ENCODE measurements around the gene PCSK4. TPM values are rescaled to one million over a fixed set of nuclear protein-coding genes. Genes with fewer than 3 reads are reported as not detected.
A peak's percentile ranks its signal among the peaks of the same experiment; 100 is the strongest.

The PCSK4 gene
- total RNA-seq, 1 donor from 2014 or later, result 37.7 TPM

GRCh38 chr19:1514295-1514661, 24.1 kb upstream of the PCSK4 start:
- Mint-ChIP-seq H3K9me3 (ENCODE audit: low read depth) (no peaks in the 10 kb centered on the region), H3K4me1 (ENCODE audit: low read depth) (peaks cover 3% of the 10 kb centered on the region), H3K27me3 (peaks cover 51% of the 10 kb centered on the region), H3K4me3 (ENCODE audit: low read depth) (no peak overlapping the region), H3K36me3 (ENCODE audit: insufficient read depth) (no peaks in the 10 kb centered on the region), H3K27ac (no peak overlapping the region)
- no peak for TF ChIP-seq CTCF (IDR thresholded peaks at IDR 0.05; ENCODE audit: unreplicated experiment)
- no peak for DNase-seq (ENCODE audit: low spot score, unreplicated experiment)

GRCh38 chr19:1513499-1514294, 23.5 kb upstream of the PCSK4 start:
- no peaks in the 10 kb centered on the region for H3K9me3 Mint-ChIP-seq (ENCODE audit: low read depth)
- H3K27me3 Mint-ChIP-seq, result peaks cover 49% of the 10 kb centered on the region
- peaks cover 3% of the 10 kb centered on the region for H3K4me1 Mint-ChIP-seq (ENCODE audit: low read depth)
- DNase-seq (ENCODE audit: low spot score, unreplicated experiment), result no peak
- H3K27ac Mint-ChIP-seq, result no peak overlapping the region
- TF ChIP-seq CTCF (IDR thresholded peaks at IDR 0.05; ENCODE audit: unreplicated experiment), result peak; percentile 58
- H3K36me3 Mint-ChIP-seq (ENCODE audit: insufficient read depth), result no peaks in the 10 kb centered on the region
- no peak overlapping the region for H3K4me3 Mint-ChIP-seq (ENCODE audit: low read depth)

GRCh38 chr19:1512671-1513498, 22.7 kb upstream of the PCSK4 start, which contains the start of gene ADAMTSL5:
ADAMTSL5 (minus strand) TSS chr19:1513019; CDS start chr19:1510943, 2,076 bp downstream.
- Mint-ChIP-seq H3K4me1 (ENCODE audit: low read depth) (peaks cover 3% of the 10 kb centered on the region), H3K27me3 (peaks cover 42% of the 10 kb centered on the region), H3K9me3 (ENCODE audit: low read depth) (no peaks in the 10 kb centered on the region), H3K36me3 (ENCODE audit: insufficient read depth) (no peaks in the 10 kb centered on the region), H3K4me3 (ENCODE audit: low read depth) (no peak within 1 kb of the TSS), H3K27ac (peak within 1 kb of the TSS; percentile 52)
- peak; percentile 44 for TF ChIP-seq CTCF (IDR thresholded peaks at IDR 0.05; ENCODE audit: unreplicated experiment)
- DNase-seq (ENCODE audit: low spot score, unreplicated experiment), result no peak

- Mint-ChIP-seq H3K9me3 (ENCODE audit: low read depth) (no peaks in the 10 kb centered on the region), H3K4me1 (ENCODE audit: low read depth) (peaks cover 3% of the 10 kb centered on the region), H3K36me3 (ENCODE audit: insufficient read depth) (peaks cover 2% of the 10 kb centered on the region), H3K27me3 (peaks cover 37% of the 10 kb centered on the region), H3K4me3 (ENCODE audit: low read depth) (no peak overlapping the region), H3K27ac (no peak overlapping the region)
- TF ChIP-seq CTCF (IDR thresholded peaks at IDR 0.05; ENCODE audit: unreplicated experiment), result no peak
- DNase-seq (ENCODE audit: low spot score, unreplicated experiment), result no peak
Observed at GRCh38 chr19:1511318-1512317, 21.5 kb upstream of the PCSK4 start.

All from progenitor cell of endocrine pancreas (in vitro differentiated cells).